Measurements from ENCODE around the gene NIT1.
A peak's percentile ranks its signal among the peaks of the same experiment; 100 is the strongest.
"Not testable (repeated sequence)": the region's sequence is repeated elsewhere in the genome, so short reads cannot be mapped to it uniquely, and the experiment has no call there.

The NIT1 gene

DNA sequence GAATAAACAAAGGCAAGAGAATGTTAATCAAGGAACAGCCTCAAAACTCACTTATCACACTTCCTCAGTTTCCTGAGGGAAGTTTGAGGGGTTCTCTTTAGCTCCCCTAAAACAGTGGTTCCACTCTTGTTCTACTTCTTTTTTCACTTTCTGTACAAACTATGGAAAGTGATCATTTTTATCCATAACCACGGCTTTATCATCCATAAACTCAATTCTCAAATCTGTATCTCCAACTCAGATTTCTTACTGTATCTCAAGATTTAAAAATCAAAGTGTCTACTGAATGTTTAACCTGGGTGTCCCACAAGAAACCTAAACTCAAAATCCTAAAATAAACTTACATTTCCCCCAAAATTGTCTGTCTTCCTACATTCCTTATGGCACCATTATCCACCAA lies 4.0 kb upstream of the NIT1 start:
- no peak for DNase-seq (ENCODE audit: low read depth in 2 of 2)

GRCh38 chr1:161114556-161114955 lies 3.3 kb upstream of the NIT1 start:
- no peak for DNase-seq (ENCODE audit: low read depth in 2 of 2)

- peak in 1 of 2 experiments; percentile 26 for DNase-seq (ENCODE audit: low read depth in 2 of 2)
Observed at GRCh38 chr1:161115132-161115711, 2.7 kb upstream of the NIT1 start.

DNA sequence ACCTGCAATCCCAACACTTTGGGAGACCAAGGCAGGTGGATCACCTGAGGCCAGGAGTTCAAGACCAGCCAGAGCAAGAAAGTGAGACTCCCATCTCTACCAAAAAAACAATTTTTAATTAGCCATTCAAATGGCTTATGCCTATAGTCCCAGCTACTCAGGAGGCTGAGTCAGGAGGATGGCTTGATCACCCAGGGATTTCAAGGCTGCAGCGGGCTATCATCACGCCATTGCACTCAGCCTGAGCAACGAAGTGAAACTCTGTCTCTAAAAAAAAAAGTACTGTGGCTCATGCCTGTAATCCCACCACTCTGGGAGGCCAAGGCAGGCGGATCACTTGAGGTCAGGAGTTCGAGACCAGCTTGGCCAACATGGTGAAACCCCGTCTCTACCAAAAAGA lies 1.9 kb upstream of the NIT1 start:
- DNase-seq (ENCODE audit: low read depth in 2 of 2), result not testable (repeated sequence)

DNA sequence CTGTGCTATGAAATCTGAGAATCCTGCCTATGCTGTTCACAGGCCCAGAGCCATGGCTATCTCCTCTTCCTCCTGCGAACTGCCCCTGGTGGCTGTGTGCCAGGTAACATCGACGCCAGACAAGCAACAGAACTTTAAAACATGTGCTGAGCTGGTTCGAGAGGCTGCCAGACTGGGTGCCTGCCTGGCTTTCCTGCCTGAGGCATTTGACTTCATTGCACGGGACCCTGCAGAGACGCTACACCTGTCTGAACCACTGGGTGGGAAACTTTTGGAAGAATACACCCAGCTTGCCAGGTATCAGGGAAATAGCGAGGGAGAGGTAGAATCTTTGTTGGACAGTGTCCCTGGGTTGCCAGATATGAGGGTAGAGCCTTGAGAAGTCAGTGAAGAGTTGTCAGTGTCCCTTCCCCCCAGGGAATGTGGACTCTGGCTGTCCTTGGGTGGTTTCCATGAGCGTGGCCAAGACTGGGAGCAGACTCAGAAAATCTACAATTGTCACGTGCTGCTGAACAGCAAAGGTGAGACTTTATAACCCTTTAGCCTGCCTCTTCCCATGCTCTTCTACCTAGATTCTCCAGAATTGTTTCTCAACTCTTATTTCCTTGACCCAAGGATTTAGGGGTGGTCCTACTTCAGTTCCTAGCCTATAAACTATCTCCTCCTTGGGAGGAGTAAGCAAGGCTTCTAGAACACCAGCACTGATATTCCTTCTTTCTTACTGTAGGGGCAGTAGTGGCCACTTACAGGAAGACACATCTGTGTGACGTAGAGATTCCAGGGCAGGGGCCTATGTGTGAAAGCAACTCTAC lies 1.4 kb downstream of the NIT1 start:
- peak; percentile 51 to 59 for DNase-seq (ENCODE audit: low read depth in 2 of 2)

DNA sequence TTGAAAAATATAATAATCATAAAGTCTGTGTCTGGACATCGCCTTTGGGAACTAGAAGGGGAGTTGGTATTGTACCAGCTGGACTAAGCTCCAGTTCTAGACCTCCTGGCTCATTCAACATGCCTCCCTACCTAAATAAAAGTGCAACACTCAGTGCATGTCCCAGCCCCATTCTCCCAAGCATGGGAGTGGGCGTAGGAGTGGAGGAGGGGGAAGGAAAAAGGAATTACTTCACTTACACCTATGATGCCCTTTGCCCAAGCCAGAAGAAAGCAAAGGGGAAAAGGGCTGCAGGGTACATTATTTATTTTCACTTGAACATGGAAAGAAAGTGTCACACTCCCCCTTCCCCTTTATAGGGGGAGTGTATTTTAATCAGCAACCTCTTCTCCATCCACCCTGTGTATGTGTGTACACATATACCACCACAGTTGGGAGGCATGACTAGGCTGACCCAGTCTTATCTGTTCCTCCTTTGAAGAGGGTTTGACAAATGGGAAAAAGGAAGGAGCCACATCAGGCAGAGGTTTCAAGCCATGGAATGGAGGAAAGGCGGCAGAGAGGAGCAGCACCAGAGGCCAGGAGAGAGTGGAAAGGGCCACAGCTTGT lies 3.2 kb downstream of the NIT1 start:
- no peak for DNase-seq (ENCODE audit: low read depth in 2 of 2)

GRCh38 chr1:161121834-161122233 lies 3.9 kb downstream of the NIT1 start:
- DNase-seq (ENCODE audit: low read depth in 2 of 2), result no peak

GRCh38 chr1:161122967-161123366 lies 5.1 kb downstream of the NIT1 start:
- no peak for DNase-seq (ENCODE audit: low read depth in 2 of 2)

DNA sequence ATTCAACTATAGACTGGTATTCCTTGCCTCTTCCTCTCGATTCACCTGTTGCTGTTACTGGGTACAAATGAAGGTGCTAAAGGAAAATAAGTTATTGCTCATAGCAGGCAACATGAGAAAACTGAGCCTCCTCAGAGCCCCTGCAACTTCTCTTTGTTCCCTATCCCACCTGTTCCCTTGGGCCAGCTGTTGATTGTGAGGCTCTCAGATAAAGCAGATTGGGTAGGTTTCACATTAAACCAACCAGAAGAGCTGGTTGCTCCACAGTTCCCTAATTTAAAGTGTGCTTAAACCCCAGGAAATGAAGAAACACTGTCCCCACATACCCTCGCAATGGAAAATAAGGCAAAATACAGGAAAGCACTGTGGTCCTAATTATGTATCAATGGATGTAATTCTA lies 9.7 kb downstream of the NIT1 start:
- DNase-seq (ENCODE audit: low read depth in 2 of 2), result no peak

DNA sequence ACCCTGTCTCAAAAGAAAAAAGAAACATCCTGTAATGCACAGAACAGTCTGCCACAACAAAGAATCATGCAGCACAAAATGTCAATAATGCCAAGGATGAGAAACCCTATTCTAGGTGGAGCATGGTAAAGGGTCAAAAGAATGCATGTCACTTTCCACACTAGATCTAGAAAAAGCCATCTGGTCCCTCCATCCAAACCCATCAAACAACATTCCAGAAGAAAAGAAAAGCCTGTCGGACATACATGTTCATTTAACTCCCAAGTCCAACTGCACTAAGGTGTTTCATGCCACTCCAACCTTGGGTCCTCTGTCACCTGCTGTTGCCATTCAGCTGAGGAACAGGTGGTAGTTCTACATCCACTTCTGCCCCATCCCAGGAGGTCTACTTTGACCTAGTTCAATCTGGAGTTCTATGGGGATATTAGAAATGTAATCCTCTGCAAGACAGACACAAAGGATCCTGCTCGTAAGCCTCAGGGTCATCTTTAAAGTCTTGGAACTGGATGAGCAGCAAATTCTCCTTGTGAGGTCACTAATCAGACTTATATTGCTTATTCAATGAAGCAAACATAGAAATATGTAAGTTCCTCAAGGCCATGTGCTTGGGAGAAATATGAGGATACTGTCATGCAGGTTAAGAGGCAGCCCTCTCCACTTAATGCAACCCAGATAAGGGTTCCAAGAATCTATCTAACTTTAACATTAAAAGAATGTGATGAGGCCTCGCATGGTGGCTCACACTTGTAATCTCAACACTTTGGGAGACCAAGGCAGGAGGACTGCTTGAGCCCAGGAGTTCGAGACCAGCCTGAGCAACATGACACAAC lies 10.9 kb downstream of the NIT1 start:
- no peak for DNase-seq (ENCODE audit: low read depth in 2 of 2)

DNA sequence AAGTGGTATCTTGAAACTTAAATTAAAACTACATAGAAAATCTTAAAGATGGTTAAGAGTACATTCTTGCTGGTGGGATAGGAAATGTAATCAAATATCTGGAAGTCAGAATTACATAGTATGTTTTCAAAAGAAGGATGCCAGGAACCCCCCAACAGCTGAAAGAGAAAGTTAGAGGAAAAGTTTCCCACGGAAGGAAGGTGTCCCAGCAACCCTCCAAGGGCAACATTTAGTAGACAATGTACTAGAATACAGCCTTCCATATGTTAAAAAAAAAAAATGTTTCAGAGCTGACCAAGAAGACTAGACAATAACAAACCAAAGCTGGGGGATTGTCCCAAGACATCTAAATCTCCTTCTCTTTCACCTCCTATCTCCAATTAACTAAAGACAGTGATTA lies 12.4 kb downstream of the NIT1 start:
- DNase-seq (ENCODE audit: low read depth in 2 of 2), result no peak

- DNase-seq (ENCODE audit: low read depth in 2 of 2), result no peak
Observed at GRCh38 chr1:161131523-161132409, 13.9 kb downstream of the NIT1 start.

GRCh38 chr1:161132410-161133219 lies 14.7 kb downstream of the NIT1 start, which contains the start of gene DEDD:
DEDD (minus strand) TSS chr1:161132667; CDS start chr1:161124462, 8,205 bp downstream.
- peak; percentile 79 to 84 for DNase-seq (ENCODE audit: low read depth in 2 of 2)

GRCh38 chr1:161133220-161133740 lies 15.4 kb downstream of the NIT1 start:
- DNase-seq (ENCODE audit: low read depth in 2 of 2), result no peak

DNA sequence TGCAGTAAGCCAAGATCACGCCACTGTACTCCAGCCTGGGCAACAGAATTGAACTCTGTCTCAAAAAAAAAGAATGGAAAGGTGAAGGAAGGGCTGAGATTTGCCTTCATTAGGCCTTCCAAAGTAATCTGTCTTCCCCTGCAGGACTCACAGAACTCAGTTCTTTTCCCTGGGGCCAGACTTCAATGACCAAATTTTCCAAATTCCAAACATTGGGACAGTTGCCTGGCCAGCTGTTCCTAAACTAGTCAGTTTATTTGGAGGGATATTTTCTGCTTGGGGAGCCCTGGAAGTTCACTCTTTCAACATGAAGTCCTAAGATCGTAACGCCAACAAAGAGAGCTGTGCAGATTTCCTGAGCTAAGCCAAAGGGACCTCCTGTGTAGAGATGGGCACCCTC lies 20.0 kb downstream of the NIT1 start:
- no peak for DNase-seq (ENCODE audit: low read depth in 2 of 2)

GRCh38 chr1:161138431-161138830 lies 20.5 kb downstream of the NIT1 start:
- DNase-seq (ENCODE audit: low read depth in 2 of 2), result no peak

- DNase-seq (ENCODE audit: low read depth in 2 of 2), result no peak
Observed at GRCh38 chr1:161139766-161140165, 21.9 kb downstream of the NIT1 start.

DNA sequence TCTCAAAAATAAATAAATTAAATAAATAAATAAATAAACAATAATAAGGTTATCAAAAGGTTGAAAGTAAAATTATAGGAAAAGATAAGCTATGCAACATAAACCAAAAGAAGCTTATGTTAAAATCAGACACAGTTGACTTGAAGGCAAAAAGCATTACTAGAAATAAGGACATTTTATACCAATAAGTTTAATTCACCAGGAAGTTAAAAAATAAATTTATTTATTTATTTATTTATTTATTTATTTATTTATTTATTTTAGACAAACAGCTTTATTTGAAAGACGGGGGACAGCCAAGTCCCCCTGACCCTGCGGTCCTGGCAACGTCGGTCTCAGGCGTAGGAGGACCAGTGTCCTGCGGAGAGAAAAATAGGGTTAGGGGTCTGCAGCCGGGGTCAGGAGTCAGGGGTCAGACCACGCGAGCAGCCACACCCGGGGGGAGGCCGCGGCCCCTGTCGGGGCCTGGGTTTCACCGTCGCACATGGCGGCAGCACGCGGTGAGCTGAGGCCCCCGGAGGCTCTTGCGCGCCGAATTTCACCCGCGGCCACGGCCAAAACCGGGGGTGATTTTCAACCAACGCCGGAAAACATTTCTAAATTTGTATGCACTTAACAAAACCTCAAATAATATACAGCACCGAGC lies 23.0 kb downstream of the NIT1 start:
- DNase-seq (ENCODE audit: low read depth in 2 of 2), result no peak

GRCh38 chr1:161145832-161146231 lies 27.9 kb downstream of the NIT1 start:
- DNase-seq (ENCODE audit: low read depth in 2 of 2), result no peak
